Suprapubic skin (tissue), 4 donors: ENCODE data around the gene TBR1. TPM values are rescaled to one million over a fixed set of nuclear protein-coding genes. Genes with fewer than 3 reads are reported as not detected.

ENCODE experiments used
- DNase-seq, 2 donors: peaks; one replicate each; pipeline ENCODE4 v3.0.0-alpha.2; 2019; ENCODE audit warnings: low spot score in 2 of 2
- H3K27ac ChIP-seq: fragments of 200-600 bp; sonication (generic); one replicate; pipeline ENCODE4 v1.5.1; 2019
- H3K27me3 ChIP-seq: fragments of 200-600 bp; sonication (generic); one replicate; pipeline ENCODE4 v1.5.1; 2019
- H3K36me3 ChIP-seq: fragments of 200-600 bp; sonication (generic); one replicate; pipeline ENCODE4 v1.5.1; 2019
- H3K4me1 ChIP-seq: fragments of 200-600 bp; sonication (generic); one replicate; pipeline ENCODE4 v1.5.1; 2019
- H3K4me3 ChIP-seq: fragments of 200-600 bp; sonication (generic); one replicate; pipeline ENCODE4 v1.5.1; 2019; ENCODE audit warnings: mild to moderate bottlenecking
- H3K9me3 ChIP-seq: fragments of 200-600 bp; sonication (generic); one replicate; pipeline ENCODE4 v1.5.1; 2019
- CTCF ChIP-seq, 2 donors: fragments of 200-600 bp in 1 of 2; fragments of 450-650 bp in 1 of 2; sonication (generic) in 1 of 2; IDR thresholded peaks; one replicate each; pipeline ENCODE4 v1.5.1; 2016 to 2019; ENCODE audit warnings: antibody characterized with exemption in 2 of 2, mild to moderate bottlenecking in 1 of 2, moderate library complexity in 1 of 2
- EP300 ChIP-seq: sonication (generic); formaldehyde crosslinking; IDR thresholded peaks from one replicate; pipeline ENCODE4 v1.6.1; 2017; ENCODE audit warnings: antibody characterized with exemption
- POLR2A ChIP-seq, 2 donors: fragments of 450-650 bp; IDR thresholded peaks; one replicate each; pipeline ENCODE4 v1.6.1; 2017; ENCODE audit warnings: antibody characterized with exemption in 2 of 2, mild to moderate bottlenecking in 2 of 2, moderate library complexity in 2 of 2
- POLR2AphosphoS5 ChIP-seq, 3 donors: sonication (generic); formaldehyde crosslinking; IDR thresholded peaks; one replicate each; pipeline ENCODE4 v1.6.1; 2017; ENCODE audit warnings: antibody characterized with exemption in 3 of 3
- WGBS: methylation state at CpG from one replicate; pipeline ENCODE4 v1.1.5; 2018; 5-methylcytosine and 5-hydroxymethylcytosine counted together
- total RNA-seq, 4 donors: library from RNA; depleted of rRNA; stranded (reverse); fragments of >200 nt; gene quantifications; one replicate each; pipeline ENCODE4 v1.1.0, GENCODE V29; 2016

TBR1 gene
- total RNA-seq, 4 donors from 2014 or later, result not detected

- H3K4me3 ChIP-seq, result no peak overlapping the region
- TF ChIP-seq POLR2AphosphoS5 (IDR thresholded peaks at IDR 0.05) (no peak), CTCF (IDR thresholded peaks at IDR 0.05) (no peak), EP300 (no peak), POLR2A (IDR thresholded peaks at IDR 0.05) (no peak)
- no peak overlapping the region for H3K27ac ChIP-seq
- DNase-seq, result no peak
- 66% methylated on average over 2 of the region's 2 CpGs for WGBS
- H3K9me3 ChIP-seq, result no peaks in the 10 kb centered on the region
- peaks cover 77% of the 10 kb centered on the region for H3K27me3 ChIP-seq
- no peaks in the 10 kb centered on the region for H3K36me3 ChIP-seq
- H3K4me1 ChIP-seq, result peaks cover 15% of the 10 kb centered on the region
These were observed 14.3 kb downstream of the TBR1 start for GRCh38 chr2:161430386-161430785.

GRCh38 chr2:161432107-161432506 is 16.0 kb downstream of the TBR1 start:
- Histone ChIP-seq H3K27me3 (peaks cover 67% of the 10 kb centered on the region), H3K4me3 (no peak overlapping the region), H3K4me1 (peaks cover 9% of the 10 kb centered on the region), H3K27ac (no peak overlapping the region), H3K9me3 (no peaks in the 10 kb centered on the region), H3K36me3 (no peaks in the 10 kb centered on the region)
- TF ChIP-seq CTCF (IDR thresholded peaks at IDR 0.05) (no peak), POLR2A (IDR thresholded peaks at IDR 0.05) (no peak), EP300 (no peak), POLR2AphosphoS5 (IDR thresholded peaks at IDR 0.05) (no peak)
- no peak for DNase-seq
- whole genome bisulfite sequencing, result 92% methylated on average over 3 of the region's 3 CpGs

GRCh38 chr2:161434118-161434517 is 18.0 kb downstream of the TBR1 start:
- TF ChIP-seq POLR2A (IDR thresholded peaks at IDR 0.05) (no peak), EP300 (no peak), CTCF (IDR thresholded peaks at IDR 0.05) (no peak), POLR2AphosphoS5 (IDR thresholded peaks at IDR 0.05) (no peak)
- no peaks in the 10 kb centered on the region for H3K9me3 ChIP-seq
- no peak overlapping the region for H3K4me3 ChIP-seq
- H3K27ac ChIP-seq, result no peak overlapping the region
- no peaks in the 10 kb centered on the region for H3K36me3 ChIP-seq
- DNase-seq, result no peak
- no peaks in the 10 kb centered on the region for H3K4me1 ChIP-seq
- WGBS, result 25% methylated on average over 1 of the region's 1 CpG
- H3K27me3 ChIP-seq, result peaks cover 47% of the 10 kb centered on the region

- no peaks in the 10 kb centered on the region for H3K9me3 ChIP-seq
- DNase-seq, result no peak
- 82% methylated on average over 3 of the region's 3 CpGs for WGBS
- H3K27me3 ChIP-seq, result peaks cover 30% of the 10 kb centered on the region
- no peaks in the 10 kb centered on the region for H3K4me1 ChIP-seq
- H3K36me3 ChIP-seq, result no peaks in the 10 kb centered on the region
- no peak overlapping the region for H3K4me3 ChIP-seq
- no peak overlapping the region for H3K27ac ChIP-seq
- TF ChIP-seq EP300 (no peak), CTCF (IDR thresholded peaks at IDR 0.05) (no peak), POLR2AphosphoS5 (IDR thresholded peaks at IDR 0.05) (no peak), POLR2A (IDR thresholded peaks at IDR 0.05) (no peak)
These were observed 20.3 kb downstream of the TBR1 start for GRCh38 chr2:161436411-161436810.

GRCh38 chr2:161438598-161438997 is 22.5 kb downstream of the TBR1 start:
- no peak overlapping the region for H3K4me3 ChIP-seq
- no peak for DNase-seq
- TF ChIP-seq CTCF (IDR thresholded peaks at IDR 0.05) (no peak), POLR2A (IDR thresholded peaks at IDR 0.05) (no peak), EP300 (no peak), POLR2AphosphoS5 (IDR thresholded peaks at IDR 0.05) (no peak)
- H3K4me1 ChIP-seq, result no peaks in the 10 kb centered on the region
- no peak overlapping the region for H3K27ac ChIP-seq
- H3K36me3 ChIP-seq, result no peaks in the 10 kb centered on the region
- 47% methylated on average over 2 of the region's 2 CpGs for whole genome bisulfite sequencing
- no peaks in the 10 kb centered on the region for H3K9me3 ChIP-seq
- H3K27me3 ChIP-seq, result peaks cover 17% of the 10 kb centered on the region
